ENCODE measurements around the gene IFNA5.
A peak's percentile ranks its signal among the peaks of the same experiment; 100 is the strongest.

IFNA5 gene

DNA sequence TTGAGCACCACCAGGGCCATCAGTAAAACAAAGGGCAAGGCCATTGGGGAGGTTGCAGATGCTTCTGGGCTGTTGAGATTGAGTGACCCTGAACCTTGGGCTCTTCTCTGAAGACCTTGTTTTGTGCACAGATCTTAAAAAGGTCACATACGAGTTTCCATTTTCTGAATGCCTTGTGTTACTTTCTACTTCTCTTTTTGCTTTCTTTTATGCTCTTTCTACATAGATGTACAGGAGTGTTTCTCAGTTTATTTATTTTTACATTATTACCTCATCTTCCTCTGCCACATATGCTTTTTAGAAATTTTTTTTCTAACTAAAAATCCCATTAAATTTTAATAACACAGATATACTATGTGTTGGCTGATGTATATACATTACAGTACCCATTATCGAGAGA lies at the start of gene IFNA5:
TSS of gene IFNA5 (minus strand) at position 101 of the 400 bp plus-strand sequence. CDS start at position 44, 57 bp downstream.
- TF ChIP-seq, protein P1, sequence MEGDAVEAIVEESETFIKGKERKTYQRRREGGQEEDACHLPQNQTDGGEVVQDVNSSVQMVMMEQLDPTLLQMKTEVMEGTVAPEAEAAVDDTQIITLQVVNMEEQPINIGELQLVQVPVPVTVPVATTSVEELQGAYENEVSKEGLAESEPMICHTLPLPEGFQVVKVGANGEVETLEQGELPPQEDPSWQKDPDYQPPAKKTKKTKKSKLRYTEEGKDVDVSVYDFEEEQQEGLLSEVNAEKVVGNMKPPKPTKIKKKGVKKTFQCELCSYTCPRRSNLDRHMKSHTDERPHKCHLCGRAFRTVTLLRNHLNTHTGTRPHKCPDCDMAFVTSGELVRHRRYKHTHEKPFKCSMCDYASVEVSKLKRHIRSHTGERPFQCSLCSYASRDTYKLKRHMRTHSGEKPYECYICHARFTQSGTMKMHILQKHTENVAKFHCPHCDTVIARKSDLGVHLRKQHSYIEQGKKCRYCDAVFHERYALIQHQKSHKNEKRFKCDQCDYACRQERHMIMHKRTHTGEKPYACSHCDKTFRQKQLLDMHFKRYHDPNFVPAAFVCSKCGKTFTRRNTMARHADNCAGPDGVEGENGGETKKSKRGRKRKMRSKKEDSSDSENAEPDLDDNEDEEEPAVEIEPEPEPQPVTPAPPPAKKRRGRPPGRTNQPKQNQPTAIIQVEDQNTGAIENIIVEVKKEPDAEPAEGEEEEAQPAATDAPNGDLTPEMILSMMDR (conservative IDR thresholded peaks at IDR 0.05; ENCODE audit: low read length): no peak

DNA sequence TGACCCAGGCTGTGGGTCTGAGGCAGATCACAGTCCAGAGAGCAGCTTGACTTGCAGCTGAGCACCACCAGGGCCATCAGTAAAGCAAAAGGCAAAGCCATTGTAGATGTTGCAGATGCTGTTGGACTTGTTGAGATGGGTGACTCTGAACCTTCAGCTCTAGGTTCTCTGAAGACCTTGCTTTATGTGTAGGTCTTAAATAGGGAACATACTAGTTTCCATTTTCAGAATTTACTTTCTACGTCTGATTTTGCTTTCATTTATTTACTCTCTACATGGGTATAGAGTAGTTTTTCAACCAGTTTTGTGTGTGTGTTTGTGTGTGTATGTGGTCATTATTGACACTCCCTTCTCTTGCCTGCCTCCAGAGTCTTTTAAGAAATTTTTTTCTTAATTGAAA lies 45.7 kb upstream of the IFNA5 start, which contains the start of gene IFNA6:
TSS of gene IFNA6 (minus strand) at position 101 of the 400 bp plus-strand sequence. CDS start at position 101, 0 bp downstream.
- H3K4me3 ChIP-seq (ENCODE audit: low read length): no peak within 1 kb of the TSS
- no peak for DNase-seq (ENCODE audit: low read depth)
- TF ChIP-seq, protein P1 (conservative IDR thresholded peaks at IDR 0.05; ENCODE audit: low read length): no peak

More for the DNA sequence above, at the start of gene IFNA5:
- no peak for DNase-seq (ENCODE audit: low read depth)
- H3K4me3 ChIP-seq (ENCODE audit: low read length): no peak within 1 kb of the TSS

DNA sequence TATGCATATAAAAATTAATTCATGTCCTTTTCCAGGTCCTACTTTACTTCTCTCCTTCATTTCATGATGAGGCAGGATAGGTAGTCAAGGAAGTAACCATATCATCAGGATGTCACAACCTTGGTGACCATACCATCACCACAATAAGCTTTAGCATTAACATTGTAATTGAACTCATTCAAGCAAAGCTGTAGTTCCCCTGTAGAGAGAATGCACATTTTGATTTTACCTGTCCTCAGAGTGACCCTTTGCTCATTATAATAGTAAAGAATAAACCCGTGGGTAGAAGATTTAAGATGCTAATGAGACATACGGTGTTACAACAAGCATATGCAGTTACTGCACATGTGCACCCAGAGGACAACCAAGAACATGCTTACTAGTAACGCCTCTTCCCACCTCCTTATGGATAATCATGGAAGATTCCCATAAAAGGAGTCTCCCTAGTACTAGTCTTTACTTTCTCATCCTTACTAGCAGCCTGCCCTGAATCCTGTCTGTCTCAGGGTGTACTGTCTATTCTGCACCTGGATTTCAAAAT lies 43.4 kb upstream of the IFNA5 start:
- TF ChIP-seq, protein P1 (conservative IDR thresholded peaks at IDR 0.05; ENCODE audit: low read length): no peak
- H3K4me3 ChIP-seq (ENCODE audit: low read length): no peak overlapping the region
- DNase-seq (ENCODE audit: low read depth): no peak

DNA sequence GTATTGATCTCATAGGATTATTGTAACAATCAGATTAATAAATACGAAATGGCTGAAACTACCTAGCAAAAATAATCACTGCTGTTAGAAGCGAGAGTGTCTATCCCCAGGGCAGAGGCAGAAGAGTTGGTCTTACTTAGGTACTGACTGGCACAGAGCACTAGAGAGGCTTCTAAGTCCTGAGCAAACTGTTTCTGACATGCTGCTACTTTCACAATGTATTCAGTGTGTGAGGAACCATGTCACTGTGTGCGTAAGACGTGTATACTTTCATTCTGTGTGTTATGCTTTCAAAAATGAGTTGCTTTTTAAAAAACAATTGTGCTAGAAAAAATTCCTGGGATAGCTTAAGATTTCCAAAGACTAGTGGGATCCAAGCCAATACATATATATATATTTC lies 35.6 kb upstream of the IFNA5 start:
- TF ChIP-seq, protein P1 (conservative IDR thresholded peaks at IDR 0.05; ENCODE audit: low read length): no peak
- no peak for DNase-seq (ENCODE audit: low read depth)

DNA sequence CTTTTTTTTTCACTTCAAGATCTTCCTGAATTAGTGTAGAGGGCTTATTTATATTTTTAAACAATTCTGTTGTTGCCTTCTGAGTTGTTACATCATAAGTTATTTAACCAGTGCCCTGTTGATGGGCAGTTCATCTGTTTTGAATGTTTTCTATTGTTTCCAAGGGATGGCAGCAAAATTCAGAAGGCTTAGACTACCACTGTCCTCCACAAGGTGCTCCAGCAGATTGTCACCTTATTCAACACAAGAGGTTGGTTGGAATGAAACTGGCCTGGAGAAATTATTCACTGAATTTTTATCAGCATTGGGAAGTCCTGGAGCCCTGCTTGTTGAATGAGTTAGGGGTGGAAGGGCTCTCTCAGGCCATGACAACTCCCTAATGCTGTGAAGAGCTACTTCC lies 31.3 kb upstream of the IFNA5 start:
- no peak for DNase-seq (ENCODE audit: low read depth)
- TF ChIP-seq, protein P1 (conservative IDR thresholded peaks at IDR 0.05; ENCODE audit: low read length): no peak

More for the DNA sequence above, 35.6 kb upstream of the IFNA5 start:
- no peak overlapping the region for H3K4me3 ChIP-seq (ENCODE audit: low read length)

DNA sequence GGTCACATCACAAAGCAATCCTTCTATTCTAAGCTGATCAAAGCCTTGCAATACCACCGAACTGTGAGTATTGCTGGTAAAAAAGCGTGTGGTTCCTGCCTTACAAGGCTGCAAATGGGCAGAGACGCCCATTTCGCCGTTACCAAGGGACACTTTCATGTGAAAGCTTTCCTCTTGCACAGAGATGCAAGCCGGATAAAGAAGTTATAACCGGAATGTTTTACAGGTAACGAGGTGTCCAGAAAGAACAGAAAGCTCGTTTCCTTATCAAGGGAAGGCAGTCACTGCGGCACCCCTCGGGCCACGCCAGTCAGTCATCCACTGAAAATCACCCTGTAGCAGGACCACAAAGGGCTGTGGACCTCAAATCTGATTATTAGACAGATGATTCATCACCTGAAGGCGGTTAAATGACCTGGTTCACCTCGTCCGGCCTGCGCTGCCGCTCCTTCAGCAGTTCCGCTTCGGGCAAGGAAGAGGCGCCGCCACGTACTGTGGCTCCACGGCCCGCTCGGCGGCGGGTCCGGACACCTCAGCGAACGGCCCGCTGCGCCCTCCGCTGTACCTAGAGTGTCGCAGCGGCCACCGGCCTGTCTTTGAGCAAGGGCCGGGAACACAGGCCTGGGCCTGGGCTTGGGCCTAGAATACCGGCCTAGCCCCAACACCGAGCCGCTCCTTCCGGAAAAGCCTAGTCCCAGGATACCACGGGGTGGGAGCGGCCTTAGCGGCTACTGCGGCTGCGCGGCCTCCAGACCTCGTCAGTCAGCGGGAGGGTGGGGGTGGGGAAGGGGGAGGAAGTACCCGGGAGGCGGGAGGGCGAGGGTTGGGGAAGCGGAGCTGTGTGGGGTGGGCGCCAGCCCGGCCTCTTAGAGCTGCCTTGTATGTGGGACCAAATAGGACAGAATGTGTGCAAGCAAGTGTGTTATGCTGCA lies 29.9 kb upstream of the IFNA5 start, which contains the start of gene KLHL9:
TSS of gene KLHL9 (minus strand) at position 704 of the 932 bp plus-strand sequence. CDS start at position 159, 545 bp downstream.
- TF ChIP-seq, protein P1 (conservative IDR thresholded peaks at IDR 0.05; ENCODE audit: low read length): no peak
- DNase-seq (ENCODE audit: low read depth): peak; percentile 92
- H3K4me3 ChIP-seq (ENCODE audit: low read length): peak within 1 kb of the TSS; percentile 89

More for the DNA sequence above, 31.3 kb upstream of the IFNA5 start:
- no peak overlapping the region for H3K4me3 ChIP-seq (ENCODE audit: low read length)

Data from AG10803 (cell line).